GM19324 (cell line): ENCODE measurements around the gene THBS3.
"Not testable (repeated sequence)": the region's sequence is repeated elsewhere in the genome, so short reads cannot be mapped to it uniquely, and the experiment has no call there.

Experiments used
- ATAC-seq: cut with Tn5 transposase; IDR thresholded peaks from one replicate; pipeline ENCODE4 v1.9.1; 2021; ENCODE audit warnings: mild to moderate bottlenecking, moderate library complexity; ENCODE audit not compliant: unreplicated experiment, low FRiP score

THBS3 gene

DNA sequence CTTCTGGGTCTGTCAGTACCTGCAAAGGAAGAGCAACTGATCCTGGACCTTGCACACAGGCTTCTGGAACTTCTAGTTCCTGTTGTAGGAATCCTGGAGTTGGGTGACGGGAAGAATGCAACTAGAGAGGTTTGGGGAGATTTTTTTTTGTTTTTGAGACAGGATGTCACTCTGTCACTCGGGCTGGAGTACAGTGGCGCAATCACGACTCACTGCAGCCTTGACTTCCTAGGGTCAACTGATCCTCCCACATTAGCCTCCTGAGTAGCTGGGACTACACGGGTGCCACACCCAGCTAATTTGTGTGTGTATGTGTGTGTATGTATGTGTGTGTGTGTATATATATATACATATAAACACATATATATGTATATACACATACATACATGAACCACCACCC lies 28.8 kb upstream of the THBS3 start:
- no peak for ATAC-seq

DNA sequence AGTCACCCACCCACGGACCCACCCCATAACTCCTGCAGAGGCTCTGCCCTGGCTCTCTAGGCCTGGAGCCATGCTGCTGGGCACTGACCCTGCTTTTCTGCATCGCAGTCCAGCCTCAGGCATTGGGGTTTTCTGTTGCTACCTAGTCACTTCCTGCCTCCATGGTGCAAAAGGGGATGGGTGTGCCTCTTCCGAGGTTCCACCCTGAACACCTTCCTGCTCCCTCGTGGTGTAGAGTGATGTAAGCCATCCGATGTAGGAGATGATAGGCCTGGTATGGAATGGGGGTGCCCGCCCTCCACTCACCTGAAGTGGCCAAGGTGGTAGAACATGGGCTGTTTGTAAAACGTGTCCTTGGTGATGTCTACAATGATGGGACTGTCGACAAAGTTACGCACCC lies 27.7 kb upstream of the THBS3 start:
- not testable (repeated sequence) for ATAC-seq

DNA sequence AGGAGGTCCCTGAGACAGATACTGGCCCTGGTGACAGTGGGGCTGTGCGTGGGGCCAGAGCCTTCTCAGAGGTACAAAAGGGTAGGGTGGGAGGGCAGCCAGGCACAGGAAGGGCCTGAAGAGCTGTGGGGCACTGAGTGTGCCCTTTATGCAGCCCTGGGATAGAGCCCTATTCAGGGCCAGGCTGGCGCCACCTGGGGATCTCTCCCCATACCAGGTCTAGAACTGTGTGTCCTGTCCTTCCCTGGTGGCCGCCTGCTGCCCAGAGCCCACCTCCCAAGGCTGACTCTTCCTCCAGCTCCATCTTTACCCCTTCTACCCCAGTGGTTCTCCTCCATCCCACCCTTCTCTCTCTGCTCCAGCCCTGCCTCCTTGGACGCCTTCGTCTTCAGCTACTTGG lies 25.8 kb upstream of the THBS3 start:
- not testable (repeated sequence) for ATAC-seq

DNA sequence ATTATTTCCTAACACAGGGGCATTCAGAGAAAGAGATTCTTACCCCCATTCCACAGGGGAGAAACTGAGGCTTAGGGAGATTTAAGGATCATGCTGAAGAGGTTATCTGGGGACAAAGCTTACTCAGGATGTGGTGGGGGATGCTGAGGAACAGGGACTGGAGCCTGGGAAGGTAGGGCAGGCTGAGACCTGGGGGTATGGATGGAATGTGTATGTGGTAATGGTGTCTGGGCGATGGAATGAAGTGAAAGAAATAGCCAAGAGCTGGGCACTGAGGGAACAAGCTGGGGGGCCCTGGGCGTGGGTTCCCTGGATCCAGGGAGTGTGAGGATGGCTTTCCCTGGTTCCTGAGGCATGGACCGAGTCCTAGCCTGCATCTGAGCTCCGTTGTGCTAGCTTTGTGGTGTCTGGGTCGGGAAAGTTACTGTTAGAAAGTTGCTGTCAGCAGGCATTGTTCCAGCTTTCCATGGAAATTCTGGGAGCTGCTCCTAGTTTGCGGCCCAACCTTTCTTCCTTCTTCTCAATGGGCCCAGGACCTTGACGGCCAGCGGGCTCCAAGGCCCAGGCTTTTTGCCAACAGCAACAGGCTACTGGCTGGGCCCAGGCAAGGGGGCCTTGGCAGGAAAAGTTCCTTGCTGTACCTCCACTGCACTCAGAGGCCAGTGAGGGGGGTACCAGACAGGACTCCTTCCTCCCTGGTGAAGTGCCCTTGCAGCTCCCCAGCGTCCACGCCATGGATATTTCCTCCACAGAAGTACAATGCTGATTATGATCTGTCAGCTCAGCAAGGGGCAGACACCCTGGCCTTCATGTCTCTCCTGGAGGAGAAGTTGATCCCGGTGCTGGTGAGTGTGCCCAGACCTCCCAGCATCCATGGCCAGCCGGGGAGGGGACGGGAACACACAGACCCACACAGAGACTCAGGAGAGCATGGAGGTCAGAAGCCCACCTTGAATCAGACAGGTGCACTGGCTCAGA lies 24.6 kb upstream of the THBS3 start:
- ATAC-seq = not testable (repeated sequence)

DNA sequence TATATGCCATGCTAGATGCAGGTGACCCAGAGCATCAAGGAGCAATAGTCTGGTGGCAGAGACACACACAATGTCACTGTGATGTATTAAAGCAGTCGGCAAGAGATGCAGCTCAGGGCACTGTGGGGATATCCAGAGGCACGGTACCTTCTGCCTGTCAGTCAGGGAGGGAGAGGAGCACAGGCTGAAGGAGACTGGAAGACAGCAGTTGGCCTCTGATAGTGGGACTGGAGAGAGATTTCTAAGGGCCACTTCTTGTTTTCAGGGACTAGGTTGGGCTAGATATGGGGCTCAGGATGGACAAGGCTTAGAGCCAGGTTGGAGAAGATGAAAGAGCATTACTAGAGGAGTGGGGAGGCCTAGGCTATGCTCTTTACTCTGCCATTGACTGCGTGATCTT lies 23.6 kb upstream of the THBS3 start:
- ATAC-seq = not testable (repeated sequence)

DNA sequence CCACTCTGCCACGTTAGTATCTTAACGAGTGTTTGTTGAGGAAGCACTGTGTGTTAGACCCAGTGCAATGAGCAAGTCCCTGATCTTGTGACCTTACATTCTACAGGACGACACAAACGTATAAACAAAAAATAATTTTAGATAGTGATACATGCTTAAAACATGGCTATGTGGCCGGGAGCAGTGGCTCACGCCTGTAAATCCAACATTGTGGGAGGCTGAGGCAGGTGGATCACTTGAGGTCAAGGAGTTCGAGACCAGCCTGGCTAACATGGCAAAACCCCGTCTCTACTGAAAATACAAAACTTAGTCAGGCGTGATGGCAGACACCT lies 20.4 kb upstream of the THBS3 start:
- no peak for ATAC-seq

DNA sequence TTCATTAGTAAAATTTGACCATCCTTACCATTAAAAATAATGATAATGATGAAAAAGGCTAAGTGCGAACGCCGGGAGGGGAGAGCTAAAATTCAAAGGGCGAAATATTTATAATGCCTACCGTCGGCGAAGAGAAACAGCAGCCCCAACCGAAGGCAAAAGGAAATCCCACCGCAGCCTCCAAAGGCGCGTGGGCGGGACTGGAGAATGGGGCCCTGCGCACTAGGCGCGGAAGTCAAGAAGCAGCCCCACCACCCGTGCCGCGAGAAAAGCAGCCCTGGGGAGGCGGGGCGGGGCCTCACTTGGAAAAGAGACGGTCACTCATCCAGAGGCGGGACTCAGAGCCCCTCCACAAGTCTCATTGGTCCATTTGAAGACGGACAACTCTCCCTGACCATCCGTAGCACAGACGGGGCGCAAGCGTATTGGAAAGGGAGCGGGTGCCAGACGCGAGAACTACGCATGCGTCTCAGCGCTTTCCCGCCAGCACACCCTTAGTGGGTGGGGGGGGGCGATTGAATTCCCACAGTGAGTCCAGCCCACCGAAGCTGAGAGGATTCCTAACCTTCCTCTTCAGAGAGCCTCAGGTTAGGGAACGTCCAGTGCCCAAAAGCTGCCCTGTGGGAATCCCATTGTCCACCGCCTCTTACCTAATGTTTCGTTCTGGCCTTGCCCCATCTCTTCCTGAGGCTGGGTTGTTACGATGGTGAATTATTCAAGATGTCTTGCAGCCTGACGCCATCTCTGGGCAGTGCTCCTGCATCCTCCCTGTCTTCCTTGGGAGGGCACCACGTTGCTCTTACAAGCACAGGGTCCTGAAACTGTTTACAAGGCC lies 19.8 kb upstream of the THBS3 start:
- ATAC-seq = peak; percentile 94

DNA sequence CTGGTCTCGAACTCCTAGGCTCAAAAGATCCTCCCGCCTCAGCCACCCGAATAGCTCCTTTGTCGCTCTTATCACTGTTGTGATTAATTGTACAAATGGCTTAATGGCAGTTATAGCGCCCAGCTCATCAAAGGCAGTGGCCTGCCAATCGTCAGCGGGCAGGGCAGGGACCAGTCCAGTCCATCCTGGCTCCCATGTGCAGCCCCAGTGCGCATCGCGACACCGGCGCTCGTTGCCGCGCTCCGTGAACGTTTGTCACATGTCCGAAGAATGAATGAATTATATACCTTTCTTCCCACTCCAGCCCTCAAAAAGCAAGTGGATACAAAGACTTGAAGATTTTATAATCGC lies 19.2 kb upstream of the THBS3 start:
- no peak for ATAC-seq

DNA sequence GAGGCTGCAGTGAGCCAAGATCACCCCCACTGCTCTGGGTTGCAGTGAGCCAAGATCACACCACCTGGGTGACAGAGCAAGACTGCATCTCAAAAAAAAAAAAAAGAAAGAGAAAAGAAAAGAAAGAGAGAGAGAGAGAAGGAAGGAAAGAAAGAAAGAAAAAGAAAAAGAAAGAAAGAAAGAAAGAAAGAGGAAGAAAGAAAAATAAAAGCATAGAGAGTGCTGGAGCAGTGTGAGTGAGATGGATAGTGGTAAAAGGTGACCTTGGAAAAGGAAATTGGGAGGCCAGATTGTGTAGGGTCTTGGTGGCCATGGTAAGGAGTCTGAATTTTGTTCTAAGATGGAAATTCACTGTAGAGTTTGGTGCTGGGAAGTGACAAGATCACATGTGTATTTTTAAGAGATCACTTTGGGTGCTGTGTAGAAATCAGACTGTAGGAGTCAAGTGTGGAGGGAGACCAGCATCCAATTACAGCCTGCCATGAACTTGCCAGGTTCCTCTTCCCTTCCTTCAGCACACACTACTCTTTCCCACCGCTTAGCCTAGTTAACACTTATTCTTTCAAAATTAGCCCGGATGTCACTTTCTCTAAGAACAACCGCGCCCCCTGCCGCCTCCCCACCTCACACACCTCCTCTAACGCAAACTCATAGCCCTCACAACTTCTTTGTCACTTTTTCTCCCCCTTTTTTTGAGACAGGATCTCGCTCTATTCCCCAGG lies 18.7 kb upstream of the THBS3 start:
- ATAC-seq = no peak

DNA sequence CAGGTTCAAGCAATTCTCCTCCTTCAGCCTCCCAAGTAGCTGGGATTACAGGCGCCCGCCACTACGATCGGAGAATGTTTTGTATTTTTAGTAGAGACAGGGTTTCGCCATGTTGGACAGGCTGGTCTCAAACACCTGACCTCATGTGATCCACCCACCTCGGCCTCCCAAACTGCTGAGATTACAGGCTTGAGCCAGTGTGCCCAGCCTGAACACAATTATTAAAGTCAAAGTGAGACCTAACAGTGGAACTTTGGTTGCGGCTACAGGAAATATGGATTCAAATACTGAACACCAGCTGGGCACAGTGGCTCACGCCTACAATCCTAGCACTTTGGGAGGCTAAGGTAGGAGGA lies 17.7 kb upstream of the THBS3 start:
- not testable (repeated sequence) for ATAC-seq

DNA sequence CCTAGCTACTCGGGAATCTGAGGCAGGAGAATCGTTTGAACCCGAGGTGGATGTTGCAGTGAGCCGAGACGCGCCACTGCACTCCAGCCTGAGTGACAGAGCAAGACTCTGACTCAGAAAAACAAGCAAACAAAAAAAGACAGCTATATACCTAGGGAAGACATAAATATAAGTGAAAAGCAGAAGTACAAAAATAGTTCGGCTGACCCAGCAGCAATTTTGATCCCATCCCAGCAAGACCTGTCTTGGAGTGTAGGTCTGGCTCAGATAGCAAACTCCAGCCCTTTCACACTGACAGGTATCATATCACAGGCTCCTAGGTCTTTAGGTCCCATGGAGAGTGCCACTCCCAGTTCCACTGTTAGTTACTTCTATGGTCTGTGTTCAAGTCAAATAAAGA lies 15.3 kb upstream of the THBS3 start:
- ATAC-seq = no peak

DNA sequence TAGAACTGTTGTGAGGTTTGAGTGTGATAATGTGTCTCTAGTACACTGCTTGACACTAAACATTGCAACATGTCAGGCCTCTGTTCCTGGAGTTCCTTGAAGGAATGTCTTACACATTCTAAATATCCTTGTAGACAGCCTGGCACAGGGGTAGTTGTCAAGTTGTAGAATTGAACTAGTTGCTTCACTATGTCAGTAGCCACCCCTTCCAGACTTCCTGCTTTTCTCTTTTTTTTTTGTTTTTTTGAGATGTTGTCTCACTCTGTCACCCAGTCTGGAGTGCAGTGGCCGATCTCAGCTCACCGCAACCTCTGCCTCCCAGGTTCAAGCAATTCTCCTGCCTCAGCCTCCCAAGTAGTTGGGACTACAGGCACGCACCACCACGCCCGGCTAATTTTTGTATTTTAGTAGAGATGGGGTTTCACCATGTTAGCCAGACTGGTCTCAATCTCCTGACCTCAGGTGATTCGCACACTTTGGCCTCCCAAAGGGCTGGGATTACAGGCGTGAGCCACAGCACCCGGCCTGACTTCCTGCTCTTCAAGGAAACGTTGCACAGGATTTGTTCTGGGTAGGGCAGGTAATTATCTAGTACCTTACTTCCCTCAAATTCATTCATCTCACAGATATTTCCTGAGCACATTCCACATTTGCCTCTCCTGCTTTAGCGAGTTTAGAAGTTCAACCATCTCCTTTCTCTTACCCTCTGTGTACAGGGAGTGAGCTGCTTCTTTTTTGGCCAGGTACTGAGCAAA lies 12.7 kb upstream of the THBS3 start:
- ATAC-seq = not testable (repeated sequence)

DNA sequence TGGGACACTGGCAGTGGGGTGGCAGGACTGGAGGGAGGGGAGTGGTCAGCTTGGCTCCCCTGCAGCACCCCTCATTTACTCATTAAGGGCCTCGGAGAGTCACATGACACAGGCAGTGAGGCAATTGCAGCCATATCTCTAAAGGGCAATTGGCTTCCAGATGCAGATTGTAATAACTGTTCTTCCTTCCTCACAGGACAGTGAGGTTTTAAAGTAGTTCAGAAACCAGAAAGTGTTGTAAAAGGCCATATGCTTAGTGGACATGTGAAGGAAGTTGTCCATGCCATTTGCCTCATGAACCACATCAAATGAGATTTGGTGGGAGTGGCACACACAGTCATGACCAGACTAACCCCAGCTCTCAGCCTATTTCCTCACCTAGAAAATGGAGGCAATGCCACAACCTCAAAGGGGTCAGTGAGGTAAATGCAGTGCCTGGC lies 11.9 kb upstream of the THBS3 start:
- no peak for ATAC-seq

DNA sequence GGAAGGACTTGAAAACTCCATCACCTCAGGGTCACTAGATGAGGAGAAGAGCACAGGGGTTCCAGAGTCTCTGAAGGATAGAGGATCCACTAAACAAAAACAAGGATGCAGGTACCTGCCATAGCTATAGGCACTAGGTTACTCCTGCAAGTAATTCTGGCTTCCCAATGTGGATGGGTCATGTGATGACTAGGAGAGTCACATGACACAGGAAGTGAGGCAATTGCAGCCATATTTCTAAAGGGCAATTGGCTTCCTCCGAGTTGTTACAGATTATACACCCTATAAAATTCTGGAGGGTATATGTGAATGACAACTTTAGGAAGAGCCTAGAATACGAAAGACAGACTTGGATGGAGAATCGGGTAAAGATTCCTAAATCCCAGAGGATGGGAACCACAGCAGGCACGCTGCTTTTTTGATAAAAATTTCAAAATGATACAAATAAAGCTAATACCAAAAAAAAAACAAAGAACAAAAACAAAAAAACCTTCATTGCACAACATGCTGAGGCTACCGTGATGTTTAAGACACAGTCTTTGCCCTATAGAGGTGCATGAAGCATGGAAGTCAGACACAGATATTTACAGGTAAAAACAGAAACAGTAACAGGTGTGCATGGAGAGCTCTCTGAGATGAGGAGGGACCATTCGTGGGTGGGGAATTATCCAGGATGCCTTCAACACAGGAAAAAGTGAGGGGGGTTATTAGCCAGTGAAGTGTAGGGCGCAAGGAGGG lies 11.3 kb upstream of the THBS3 start:
- ATAC-seq = no peak

DNA sequence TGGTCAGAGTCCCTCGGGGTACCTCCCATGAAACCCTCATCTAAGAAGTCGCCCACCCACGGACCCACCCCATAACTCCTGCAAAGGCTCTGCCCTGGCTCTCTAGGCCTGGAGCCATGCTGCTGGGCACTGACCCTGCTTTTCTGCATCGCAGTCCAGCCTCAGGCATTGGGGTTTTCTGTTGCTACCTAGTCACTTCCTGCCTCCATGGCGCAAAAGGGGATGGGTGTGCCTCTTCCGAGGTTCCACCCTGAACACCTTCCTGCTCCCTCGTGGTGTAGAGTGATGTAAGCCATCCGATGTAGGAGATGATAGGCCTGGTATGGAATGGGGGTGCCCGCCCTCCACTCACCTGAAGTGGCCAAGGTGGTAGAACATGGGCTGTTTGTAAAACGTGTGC lies 7.0 kb upstream of the THBS3 start:
- ATAC-seq = not testable (repeated sequence)

DNA sequence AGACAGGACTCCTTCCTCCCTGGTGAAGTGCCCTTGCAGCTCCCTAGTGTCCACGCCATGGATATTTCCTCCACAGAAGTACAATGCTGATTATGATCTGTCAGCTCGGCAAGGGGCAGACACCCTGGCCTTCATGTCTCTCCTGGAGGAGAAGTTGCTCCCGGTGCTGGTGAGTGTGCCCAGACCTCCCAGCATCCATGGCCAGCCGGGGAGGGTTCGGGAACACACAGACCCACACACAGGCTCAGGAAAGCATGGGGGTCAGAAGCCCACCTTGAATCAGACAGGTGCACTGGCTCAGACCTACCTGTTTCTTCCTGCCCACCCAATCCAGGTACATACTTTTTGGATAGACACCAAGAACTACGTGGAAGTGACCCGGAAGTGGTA lies 4.3 kb upstream of the THBS3 start:
- ATAC-seq = not testable (repeated sequence)

DNA sequence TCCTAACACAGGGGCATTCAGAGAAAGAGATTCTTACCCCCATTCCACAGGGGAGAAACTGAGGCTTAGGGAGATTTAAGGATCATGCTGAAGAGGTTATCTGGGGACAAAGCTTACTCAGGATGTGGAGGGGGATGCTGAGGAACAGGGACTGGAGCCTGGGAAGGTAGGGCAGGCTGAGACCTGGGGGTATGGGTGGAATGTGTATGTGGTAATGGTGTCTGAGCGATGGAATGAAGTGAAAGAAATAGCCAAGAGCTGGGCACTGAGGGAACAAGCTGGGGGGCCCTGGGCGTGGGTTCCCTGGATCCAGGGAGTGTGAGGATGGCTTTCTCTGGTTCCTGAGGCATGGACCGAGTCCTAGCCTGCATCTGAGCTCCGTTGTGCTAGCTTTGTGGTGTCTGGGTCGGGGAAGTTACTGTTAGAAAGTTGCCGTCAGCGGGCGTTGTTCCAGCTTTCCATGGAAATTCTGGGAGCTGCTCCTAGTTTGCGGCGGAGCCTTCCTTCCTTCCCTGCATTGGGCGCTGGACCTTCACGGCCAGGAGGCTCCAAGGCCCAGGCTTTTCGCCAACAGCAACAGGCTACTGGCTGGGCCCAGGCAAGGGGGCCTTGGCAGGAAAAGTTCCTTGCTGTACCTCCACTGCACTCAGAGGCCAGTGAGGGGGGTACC lies 3.8 kb upstream of the THBS3 start:
- ATAC-seq = not testable (repeated sequence)

DNA sequence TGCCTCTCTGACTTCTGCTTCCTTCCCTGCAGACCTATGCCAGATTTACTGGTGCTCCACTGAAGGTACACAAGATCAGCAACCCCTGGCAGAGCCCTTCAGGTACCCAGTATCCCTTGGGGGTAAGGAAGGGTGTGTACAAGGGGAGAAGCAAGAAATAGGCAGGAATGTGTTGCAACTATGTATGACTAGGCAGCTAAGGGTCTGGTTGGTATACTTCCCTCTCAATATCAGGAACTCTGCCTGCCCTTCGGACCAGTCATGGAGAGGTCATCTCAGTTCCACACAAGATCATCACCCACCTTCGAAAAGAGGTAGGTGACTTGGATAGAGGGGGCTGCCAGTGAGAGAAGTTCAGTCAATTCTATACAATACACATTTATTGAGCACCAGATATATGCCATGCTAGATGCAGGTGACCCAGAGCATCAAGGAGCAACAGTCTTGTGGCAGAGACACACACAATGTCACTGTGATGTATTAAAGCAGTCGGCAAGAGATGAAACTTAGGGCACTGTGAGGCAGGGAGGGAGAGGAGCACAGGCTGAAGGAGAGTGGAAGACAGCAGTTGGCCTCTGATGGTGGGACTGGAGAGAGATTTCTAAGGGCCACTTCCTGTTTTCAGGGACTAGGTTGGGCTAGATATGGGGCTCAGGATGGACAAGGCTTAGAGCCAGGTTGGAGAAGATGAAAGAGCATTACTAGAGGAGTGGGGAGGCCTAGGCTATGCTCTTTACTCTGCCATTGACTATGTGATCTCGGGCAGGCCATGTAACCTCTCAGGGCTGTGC lies 2.8 kb upstream of the THBS3 start:
- ATAC-seq = no peak
